ENCODE results near the gene LARGE1.

- no peak for TF ChIP-seq CTCF (conservative IDR thresholded peaks at IDR 0.05; ENCODE audit: low read depth, low read length)
- no peak for TF ChIP-seq EZH2 (IDR thresholded peaks at IDR 0.05; ENCODE audit: low read length, unreplicated experiment)
Observed at GRCh38 chr22:33851821-33852384, 68.4 kb downstream of the LARGE1 start.
